Measurements from ENCODE around the gene NRAP.
A peak's percentile ranks its signal among the peaks of the same experiment; 100 is the strongest.

NRAP gene

DNA sequence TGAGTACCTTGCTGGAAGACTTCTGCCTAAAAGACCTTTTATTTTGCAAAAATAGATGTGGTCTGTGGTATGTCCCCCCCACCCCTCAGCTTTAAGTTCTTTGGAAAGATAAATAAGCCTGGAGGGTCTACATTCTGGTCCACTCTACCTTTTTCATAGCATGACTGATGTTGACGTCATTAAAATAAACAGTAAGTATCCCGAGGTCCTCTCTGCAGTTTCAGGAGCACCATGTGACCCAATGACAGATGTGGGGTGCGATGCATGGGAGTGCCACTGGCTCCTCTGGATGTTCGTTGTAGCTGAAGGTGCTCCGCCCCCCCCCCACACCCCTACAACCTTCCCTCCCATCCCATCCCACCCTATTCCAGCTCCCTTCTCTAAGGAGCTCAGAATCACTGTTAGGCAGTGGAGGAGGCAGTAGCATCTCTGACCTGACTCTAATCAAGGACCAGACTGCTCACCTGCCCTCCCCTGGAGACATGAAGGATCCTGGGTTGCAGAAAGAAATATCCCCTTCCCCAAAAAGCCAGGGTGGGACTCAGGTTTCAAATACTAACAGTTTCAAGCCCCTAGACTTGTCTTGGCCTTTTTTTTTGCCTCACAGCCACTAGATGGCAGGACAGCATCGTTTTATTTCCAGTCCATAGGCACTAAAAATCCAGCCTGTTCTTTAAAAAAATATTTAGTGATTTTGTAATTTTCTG, 40.9 kb upstream of the NRAP start:
- Histone ChIP-seq H3K9ac (ENCODE audit: low read depth, low read length, poor library complexity, severe bottlenecking) (no peak overlapping the region), H3K4me2 (ENCODE audit: low read depth, low read length, poor library complexity, severe bottlenecking) (no peak overlapping the region), H3K36me3 (ENCODE audit: insufficient read depth, low read length) (peaks cover 35% of the 10 kb centered on the region; the same call in 1 of the 2 replicates), H3K9me2 (replicated peaks; ENCODE audit: low read depth, low read length) (no peaks in the 10 kb centered on the region), H3K4me1 (ENCODE audit: insufficient read depth, low read length, poor library complexity, severe bottlenecking) (peaks cover 20% of the 10 kb centered on the region), H3K27me3 (ENCODE audit: insufficient read depth, low read length, poor library complexity, severe bottlenecking) (no peaks in the 10 kb centered on the region), H3K4me3 (ENCODE audit: low read length, poor library complexity, severe bottlenecking) (no peak overlapping the region), H3K9me3 (ENCODE audit: insufficient read depth, low read depth, low read length) (no peaks in the 10 kb centered on the region), H4K20me1 (ENCODE audit: insufficient read depth, low read length, poor library complexity, severe bottlenecking) (no peaks in the 10 kb centered on the region), H2AFZ (ENCODE audit: low read length) (no peak overlapping the region), H3K79me2 (ENCODE audit: insufficient read depth, low read length) (peaks cover 10% of the 10 kb centered on the region; the same call in 1 of the 2 replicates), H3F3A (ENCODE audit: low read depth) (0 out of 2 replicates have a peak, but pooled peaks cover 3% of the 10 kb centered on the region)
- TF ChIP-seq EZH2phosphoT487 (IDR thresholded peaks at IDR 0.05; ENCODE audit: borderline replicate concordance), result no peak
- TF ChIP-seq, protein P1, sequence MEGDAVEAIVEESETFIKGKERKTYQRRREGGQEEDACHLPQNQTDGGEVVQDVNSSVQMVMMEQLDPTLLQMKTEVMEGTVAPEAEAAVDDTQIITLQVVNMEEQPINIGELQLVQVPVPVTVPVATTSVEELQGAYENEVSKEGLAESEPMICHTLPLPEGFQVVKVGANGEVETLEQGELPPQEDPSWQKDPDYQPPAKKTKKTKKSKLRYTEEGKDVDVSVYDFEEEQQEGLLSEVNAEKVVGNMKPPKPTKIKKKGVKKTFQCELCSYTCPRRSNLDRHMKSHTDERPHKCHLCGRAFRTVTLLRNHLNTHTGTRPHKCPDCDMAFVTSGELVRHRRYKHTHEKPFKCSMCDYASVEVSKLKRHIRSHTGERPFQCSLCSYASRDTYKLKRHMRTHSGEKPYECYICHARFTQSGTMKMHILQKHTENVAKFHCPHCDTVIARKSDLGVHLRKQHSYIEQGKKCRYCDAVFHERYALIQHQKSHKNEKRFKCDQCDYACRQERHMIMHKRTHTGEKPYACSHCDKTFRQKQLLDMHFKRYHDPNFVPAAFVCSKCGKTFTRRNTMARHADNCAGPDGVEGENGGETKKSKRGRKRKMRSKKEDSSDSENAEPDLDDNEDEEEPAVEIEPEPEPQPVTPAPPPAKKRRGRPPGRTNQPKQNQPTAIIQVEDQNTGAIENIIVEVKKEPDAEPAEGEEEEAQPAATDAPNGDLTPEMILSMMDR (conservative IDR thresholded peaks at IDR 0.05; ENCODE audit: low read length), result peak; percentile 82

DNA sequence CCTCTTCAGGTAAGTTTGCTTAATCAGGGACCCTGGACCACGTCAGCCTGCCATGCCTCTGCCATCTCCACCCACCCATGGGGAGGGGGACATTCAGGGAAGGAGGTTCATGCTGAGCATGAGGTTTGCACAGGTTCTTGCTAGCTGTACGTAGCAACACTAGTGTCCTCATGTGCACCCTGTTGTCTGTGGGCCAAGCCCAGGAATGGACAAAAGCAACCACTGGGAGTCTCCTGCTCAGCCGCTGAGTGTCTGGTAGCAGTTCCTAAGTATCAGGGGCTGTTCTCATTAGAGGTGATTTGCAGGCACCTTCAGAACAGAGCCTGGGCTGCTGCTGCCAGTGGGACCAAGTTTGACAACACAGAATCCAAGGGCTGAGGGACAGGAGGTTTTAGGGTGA, 33.8 kb upstream of the NRAP start:
- Histone ChIP-seq H3K9me3 (ENCODE audit: insufficient read depth, low read depth, low read length) (peaks cover 16% of the 10 kb centered on the region; the same call in 1 of the 2 replicates), H3F3A (ENCODE audit: low read depth) (no peaks in the 10 kb centered on the region), H3K4me3 (ENCODE audit: low read length, poor library complexity, severe bottlenecking) (no peak overlapping the region), H3K27me3 (ENCODE audit: insufficient read depth, low read length, poor library complexity, severe bottlenecking) (no peaks in the 10 kb centered on the region), H2AFZ (ENCODE audit: low read length) (no peak overlapping the region), H3K36me3 (ENCODE audit: insufficient read depth, low read length) (peaks cover 72% of the 10 kb centered on the region), H3K9ac (ENCODE audit: low read depth, low read length, poor library complexity, severe bottlenecking) (no peak overlapping the region), H3K4me1 (ENCODE audit: insufficient read depth, low read length, poor library complexity, severe bottlenecking) (no peaks in the 10 kb centered on the region), H3K4me2 (ENCODE audit: low read depth, low read length, poor library complexity, severe bottlenecking) (no peak overlapping the region), H3K9me2 (replicated peaks; ENCODE audit: low read depth, low read length) (no peaks in the 10 kb centered on the region), H4K20me1 (ENCODE audit: insufficient read depth, low read length, poor library complexity, severe bottlenecking) (no peaks in the 10 kb centered on the region), H3K79me2 (ENCODE audit: insufficient read depth, low read length) (peaks cover 26% of the 10 kb centered on the region; the same call in 1 of the 2 replicates)
- TF ChIP-seq EZH2phosphoT487 (IDR thresholded peaks at IDR 0.05; ENCODE audit: borderline replicate concordance), result no peak
- TF ChIP-seq, protein P1 (conservative IDR thresholded peaks at IDR 0.05; ENCODE audit: low read length), result no peak

DNA sequence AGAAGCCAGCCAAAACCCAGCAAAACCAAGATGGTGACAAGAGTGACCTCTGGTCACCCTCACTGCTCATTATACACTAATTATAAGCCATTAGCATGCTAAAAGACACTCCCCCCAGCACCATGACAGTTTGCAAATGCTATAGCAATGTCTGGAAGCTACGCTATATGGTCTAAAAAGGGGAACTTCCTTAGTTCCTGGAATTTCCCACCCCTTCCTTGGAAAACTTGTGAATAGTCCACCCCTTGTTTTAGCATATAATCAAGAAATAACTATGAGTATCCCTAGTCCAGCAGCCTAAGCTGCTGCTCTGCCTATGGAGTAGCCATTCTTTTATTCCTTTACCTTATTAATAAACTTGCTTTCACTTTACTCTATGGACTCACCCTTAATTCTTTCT, 31.9 kb upstream of the NRAP start:
- no peaks in the 10 kb centered on the region for H3K4me1 ChIP-seq (ENCODE audit: insufficient read depth, low read length, poor library complexity, severe bottlenecking)
- H3K4me2 ChIP-seq (ENCODE audit: low read depth, low read length, poor library complexity, severe bottlenecking), result no peak overlapping the region
- H3K9ac ChIP-seq (ENCODE audit: low read depth, low read length, poor library complexity, severe bottlenecking), result no peak overlapping the region
- H4K20me1 ChIP-seq (ENCODE audit: insufficient read depth, low read length, poor library complexity, severe bottlenecking), result no peaks in the 10 kb centered on the region
- no peak for TF ChIP-seq EZH2phosphoT487 (IDR thresholded peaks at IDR 0.05; ENCODE audit: borderline replicate concordance)
- TF ChIP-seq, protein P1 (conservative IDR thresholded peaks at IDR 0.05; ENCODE audit: low read length), result no peak
- H3K4me3 ChIP-seq (ENCODE audit: low read length, poor library complexity, severe bottlenecking), result no peak overlapping the region
- H3K9me2 ChIP-seq (replicated peaks; ENCODE audit: low read depth, low read length), result no peaks in the 10 kb centered on the region
- H3K36me3 ChIP-seq (ENCODE audit: insufficient read depth, low read length), result peaks cover 69% of the 10 kb centered on the region
- peaks cover 45% of the 10 kb centered on the region for H3K79me2 ChIP-seq (ENCODE audit: insufficient read depth, low read length)
- peaks cover 16% of the 10 kb centered on the region; the same call in 1 of the 2 replicates for H3K9me3 ChIP-seq (ENCODE audit: insufficient read depth, low read depth, low read length)
- no peaks in the 10 kb centered on the region for H3F3A ChIP-seq (ENCODE audit: low read depth)
- no peaks in the 10 kb centered on the region for H3K27me3 ChIP-seq (ENCODE audit: insufficient read depth, low read length, poor library complexity, severe bottlenecking)
- H2AFZ ChIP-seq (ENCODE audit: low read length), result no peak overlapping the region
